ENCODE results near the gene THBS1.
A peak's percentile ranks its signal among the peaks of the same experiment; 100 is the strongest.

The THBS1 gene

GRCh38 chr15:39589193-39589814, 8.4 kb downstream of the THBS1 start:
- ChIA-PET CTCF (no interaction called here), POLR2A (ENCODE audit: low non-redundant PET) (no interaction called here)
- TF ChIP-seq CTCF (conservative IDR thresholded peaks at IDR 0.05; ENCODE audit: low read depth), result no peak
- no peak for DNase-seq (ENCODE audit: low spot score)
- peak overlapping the region; percentile 70 for H3K27ac ChIP-seq

- no peak for TF ChIP-seq CTCF (conservative IDR thresholded peaks at IDR 0.05; ENCODE audit: low read depth)
- ChIA-PET POLR2A (ENCODE audit: low non-redundant PET) (no interaction called here), CTCF (interaction anchor here (0.9 kb wide), 1 partner anchor 10 kb away, joined by 3 read pairs; no protein-coding TSS in a partner anchor)
- DNase-seq (ENCODE audit: low spot score), result no peak
- H3K27ac ChIP-seq, result peak overlapping the region; percentile 70
Observed at GRCh38 chr15:39589815-39590644, 9.2 kb downstream of the THBS1 start.

- peak overlapping the region; percentile 66 for H3K27ac ChIP-seq
- ChIA-PET CTCF (interaction anchor here (0.6 to 1.2 kb wide), 4 partner anchors 10 to 166 kb away, joined by 3 to 4 read pairs (median 4); no protein-coding TSS in a partner anchor), POLR2A (ENCODE audit: low non-redundant PET) (interaction anchor here (0.5 to 0.9 kb wide), 2 partner anchors 9 to 44 kb away, joined by 4 to 6 read pairs; no protein-coding TSS in a partner anchor)
- no peak for TF ChIP-seq CTCF (conservative IDR thresholded peaks at IDR 0.05; ENCODE audit: low read depth)
- no peak for DNase-seq (ENCODE audit: low spot score)
Observed at GRCh38 chr15:39591141-39591895, 10.4 kb downstream of the THBS1 start.

- DNase-seq (ENCODE audit: low spot score), result no peak
- ChIA-PET POLR2A (ENCODE audit: low non-redundant PET) (no interaction called here), CTCF (interaction anchor here (0.6 to 1.2 kb wide), 3 partner anchors 10 to 165 kb away, joined by 3 to 4 read pairs (median 4); no protein-coding TSS in a partner anchor)
- H3K27ac ChIP-seq, result no peak overlapping the region
- TF ChIP-seq CTCF (conservative IDR thresholded peaks at IDR 0.05; ENCODE audit: low read depth), result no peak
Observed at GRCh38 chr15:39591896-39592315, 11.0 kb downstream of the THBS1 start.

GRCh38 chr15:39592500-39592899, 11.6 kb downstream of the THBS1 start:
- no peak for DNase-seq (ENCODE audit: low spot score)
- peak overlapping the region; percentile 67 for H3K27ac ChIP-seq
- TF ChIP-seq CTCF (conservative IDR thresholded peaks at IDR 0.05; ENCODE audit: low read depth), result no peak
- POLR2A ChIA-PET (ENCODE audit: low non-redundant PET), result no interaction called here
- CTCF ChIA-PET, result no interaction called here

- ChIA-PET CTCF (no interaction called here), POLR2A (ENCODE audit: low non-redundant PET) (no interaction called here)
- no peak for TF ChIP-seq CTCF (conservative IDR thresholded peaks at IDR 0.05; ENCODE audit: low read depth)
- H3K27ac ChIP-seq, result peak overlapping the region; percentile 67
- DNase-seq (ENCODE audit: low spot score), result no peak
Observed at GRCh38 chr15:39593071-39593655, 12.3 kb downstream of the THBS1 start.

Measured in RWPE1 (cell line).